Esophagus (tissue), 2 donors: ENCODE results near the gene ZSCAN25. TPM values are rescaled to one million over a fixed set of nuclear protein-coding genes. Genes with fewer than 3 reads are reported as not detected.
"Not testable (repeated sequence)": the region's sequence is repeated elsewhere in the genome, so short reads cannot be mapped to it uniquely, and the experiment has no call there.

Source experiments
- H3K27ac ChIP-seq, 2 donors: one replicate each; pipeline ENCODE4 v1.5.1; 2013; ENCODE audit warnings: low read depth in 2 of 2, mild to moderate bottlenecking in 2 of 2, inconsistent platforms in 1 of 2, low read length in 1 of 2, moderate library complexity in 1 of 2
- H3K27me3 ChIP-seq, 2 donors: one replicate each; pipeline ENCODE4 v1.6.1; 2013; ENCODE audit warnings: low read length in 2 of 2, control low read depth in 1 of 2, mild to moderate bottlenecking in 1 of 2; ENCODE audit not compliant: insufficient read depth in 2 of 2, control insufficient read depth in 1 of 2
- H3K36me3 ChIP-seq, 2 donors: one replicate each; pipeline ENCODE4 v1.6.1; 2013; ENCODE audit warnings: low read length in 1 of 2; ENCODE audit not compliant: control insufficient read depth in 2 of 2, insufficient read depth in 2 of 2
- H3K4me1 ChIP-seq, 2 donors: one replicate each; pipeline ENCODE4 v1.6.1; 2013; ENCODE audit warnings: low read length in 1 of 2; ENCODE audit not compliant: control insufficient read depth in 2 of 2, insufficient read depth in 2 of 2
- H3K4me3 ChIP-seq, 2 donors: one replicate each; pipeline ENCODE4 v1.5.1; 2013; ENCODE audit warnings: low read length in 2 of 2, mild to moderate bottlenecking in 2 of 2, low read depth in 1 of 2, moderate library complexity in 1 of 2
- H3K9me3 ChIP-seq, 2 donors: one replicate each; pipeline ENCODE4 v1.6.1; 2013; ENCODE audit warnings: mild to moderate bottlenecking in 2 of 2, low read depth in 1 of 2, low read length in 1 of 2, moderate library complexity in 1 of 2; ENCODE audit not compliant: control insufficient read depth in 2 of 2, insufficient read depth in 1 of 2
- whole genome bisulfite sequencing, 2 donors: extraction: QIAGEN DNeasy Blood & Tissue Kit; methylation state at CpG; one replicate each; pipeline ENCODE4 v1.1.7; 2013; 5-methylcytosine and 5-hydroxymethylcytosine counted together
- polyA plus RNA-seq, 2 donors: library from polyadenylated mRNA; stranded (reverse); fragments of 200-250 nt; gene quantifications; one replicate each; pipeline ENCODE4 v1.2.3, GENCODE V29; 2013
- donor health status: healthy with polysubstance abuse.
- donor health status: Bipolar disorder and iron deficiency.

ZSCAN25 gene
- polyA plus RNA-seq: 1 to 10 TPM; 4.4 to 4.5 TPM

- Histone ChIP-seq H3K4me1 (peaks cover 2% of the 10 kb centered on the region in 2 donors), H3K27me3 (no peaks in the 10 kb centered on the region), H3K9me3 (no peaks in the 10 kb centered on the region), H3K4me3 (peak within 1 kb of the TSS; percentile 91 to 100), H3K36me3 (peaks cover 7 to 15% of the 10 kb centered on the region in 2 donors), H3K27ac (peak within 1 kb of the TSS; percentile 65 to 86)
- WGBS, 2 donors: 0 to 1% methylated on average over 56 to 60 of the region's 60 CpGs
Observed at GRCh38 chr7:99616359-99617191, at the start of gene ZSCAN25. Gene ZSCAN25, plus strand, starts transcription at chr7:99616946. Its CDS starts 2,661 bp downstream, at chr7:99619607.

GRCh38 chr7:99568770-99569169 lies 48.0 kb upstream of the ZSCAN25 start:
- H3K36me3 ChIP-seq, H3K9me3 ChIP-seq, H3K4me1 ChIP-seq, H3K27me3 ChIP-seq, H3K27ac ChIP-seq, H3K4me3 ChIP-seq: not testable (repeated sequence)
- 97 to 98% methylated on average over 7 of the region's 7 CpGs for WGBS, 2 donors

DNA sequence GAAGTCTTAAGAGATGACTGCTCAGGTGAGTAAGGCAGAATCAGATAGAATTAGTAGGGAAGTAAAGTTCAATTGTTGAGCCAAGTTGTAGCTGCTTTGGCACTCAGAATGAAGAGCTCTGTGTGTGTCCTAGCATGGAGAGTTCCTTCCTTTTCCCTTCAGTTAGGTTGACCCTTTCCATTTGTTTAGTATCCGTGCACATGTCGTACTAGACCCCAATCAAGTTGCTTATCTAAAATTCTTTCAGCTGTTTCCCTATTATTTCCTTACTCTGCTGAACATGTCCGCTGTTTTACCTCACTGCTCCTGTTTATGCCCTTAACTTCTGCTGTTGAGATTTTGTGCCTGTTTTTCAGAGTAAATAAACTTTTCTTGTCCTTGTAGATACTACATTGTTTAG lies 45.0 kb upstream of the ZSCAN25 start:
- Histone ChIP-seq H3K36me3 (peaks cover 0 to 6% of the 10 kb centered on the region in 2 donors), H3K27ac (no peak overlapping the region), H3K9me3 (no peaks in the 10 kb centered on the region), H3K27me3 (no peaks in the 10 kb centered on the region), H3K4me1 (no peaks in the 10 kb centered on the region), H3K4me3 (no peak overlapping the region)
- WGBS, 2 donors: 80 to 95% methylated on average over 3 of the region's 3 CpGs

- Histone ChIP-seq H3K27me3 (no peaks in the 10 kb centered on the region), H3K36me3 (peaks cover 0 to 6% of the 10 kb centered on the region in 2 donors), H3K4me1 (no peaks in the 10 kb centered on the region), H3K4me3 (no peak overlapping the region), H3K27ac (no peak overlapping the region), H3K9me3 (no peaks in the 10 kb centered on the region)
- 81 to 93% methylated on average over 1 of the region's 1 CpG for WGBS, 2 donors
Observed at GRCh38 chr7:99573257-99573656, 43.5 kb upstream of the ZSCAN25 start.

DNA sequence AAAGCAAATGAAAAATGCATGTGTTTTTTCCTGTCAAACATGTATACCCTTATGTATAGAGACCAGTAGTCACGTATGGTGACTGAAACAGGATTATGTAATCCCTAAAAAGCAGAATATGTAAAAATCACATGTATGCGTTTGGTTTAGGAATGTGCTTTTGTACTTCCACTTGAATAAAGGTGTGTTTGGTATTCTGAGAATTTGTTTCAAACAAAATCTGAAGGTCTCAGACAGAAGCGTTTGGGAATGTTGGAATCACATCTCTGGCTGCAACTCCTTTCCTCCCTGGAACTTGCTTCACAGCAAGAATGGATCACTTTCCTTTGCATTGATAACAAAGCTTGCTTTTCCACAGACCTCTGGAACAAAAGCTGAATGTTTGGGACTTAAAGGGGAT lies 40.5 kb upstream of the ZSCAN25 start:
- Histone ChIP-seq H3K27ac (no peak overlapping the region), H3K4me1 (peaks cover 0 to 5% of the 10 kb centered on the region in 2 donors)
- 71 to 80% methylated on average over 3 of the region's 3 CpGs for WGBS, 2 donors

GRCh38 chr7:99579281-99579955 lies 37.3 kb upstream of the ZSCAN25 start:
- Histone ChIP-seq H3K4me1 (peaks cover 0 to 5% of the 10 kb centered on the region in 2 donors), H3K27ac (no peak overlapping the region), H3K27me3 (no peaks in the 10 kb centered on the region), H3K36me3 (no peaks in the 10 kb centered on the region), H3K4me3 (peak overlapping the region; percentile 58 to 59), H3K9me3 (no peaks in the 10 kb centered on the region)
- WGBS, 2 donors: 41 to 43% methylated on average over 10 of the region's 10 CpGs

More for the DNA sequence above, 40.5 kb upstream of the ZSCAN25 start:
- Histone ChIP-seq H3K4me3 (no peak overlapping the region), H3K27me3 (no peaks in the 10 kb centered on the region), H3K36me3 (peaks cover 0 to 4% of the 10 kb centered on the region in 2 donors), H3K9me3 (no peaks in the 10 kb centered on the region)

GRCh38 chr7:99579956-99580777 lies 36.6 kb upstream of the ZSCAN25 start:
- Histone ChIP-seq H3K4me3 (peak overlapping the region; percentile 58 to 59), H3K27ac (peak overlapping the region in 1 of 2 donors; percentile 36), H3K27me3 (no peaks in the 10 kb centered on the region), H3K36me3 (no peaks in the 10 kb centered on the region), H3K9me3 (no peaks in the 10 kb centered on the region), H3K4me1 (peaks cover 0 to 5% of the 10 kb centered on the region in 2 donors)
- WGBS, 2 donors: 2 to 3% methylated on average over 42 to 54 of the region's 54 CpGs

GRCh38 chr7:99580778-99581332 lies 35.9 kb upstream of the ZSCAN25 start:
- H3K4me3 ChIP-seq: peak overlapping the region in 1 of 2 donors; percentile 58
- H3K27ac ChIP-seq, H3K9me3 ChIP-seq, H3K4me1 ChIP-seq, H3K36me3 ChIP-seq, H3K27me3 ChIP-seq: not testable (repeated sequence)
- 53 to 57% methylated on average over 4 of the region's 4 CpGs for WGBS, 2 donors

GRCh38 chr7:99588868-99589267 lies 27.9 kb upstream of the ZSCAN25 start:
- no peak overlapping the region for H3K4me3 ChIP-seq
- no peaks in the 10 kb centered on the region for H3K27me3 ChIP-seq
- no peaks in the 10 kb centered on the region for H3K36me3 ChIP-seq
- no peak overlapping the region for H3K27ac ChIP-seq
- no peaks in the 10 kb centered on the region for H3K4me1 ChIP-seq
- H3K9me3 ChIP-seq: no peaks in the 10 kb centered on the region
- WGBS, 2 donors: 80 to 85% methylated on average over 3 of the region's 3 CpGs
